ENCODE results near the gene PDC. TPM values are rescaled to one million over a fixed set of nuclear protein-coding genes. Genes with fewer than 3 reads are reported as not detected.

The PDC gene
- total RNA-seq, 1 experiment from 2014 or later: not detected

DNA sequence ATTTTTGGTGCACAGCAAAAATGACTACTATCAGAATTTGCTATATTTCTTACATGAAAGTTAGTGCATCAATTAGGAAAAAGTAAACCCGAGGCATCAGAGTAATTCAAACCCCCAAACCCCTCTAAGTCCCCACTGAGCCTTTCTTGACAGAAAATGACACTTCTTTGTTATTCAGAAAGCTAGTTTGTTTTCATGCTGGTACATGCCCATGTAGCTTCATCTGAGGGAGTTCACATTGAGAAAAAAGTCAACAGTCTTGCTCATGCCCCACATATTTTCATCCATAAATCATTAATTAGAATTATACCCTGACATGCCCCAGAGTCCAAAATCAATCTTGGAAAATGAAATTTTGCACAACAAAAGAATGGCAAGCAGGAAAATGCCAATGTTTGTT is 39.9 kb upstream of the PDC start:
- CTCF ChIA-PET: no interaction called here
- H2AFZ ChIP-seq: no peak overlapping the region

GRCh38 chr1:186499571-186499970 is 38.7 kb upstream of the PDC start:
- Histone ChIP-seq H3K9me3 (ENCODE audit: insufficient read depth, low read depth) (no peaks in the 10 kb centered on the region), H3F3A (ENCODE audit: insufficient read depth, low read depth) (no peaks in the 10 kb centered on the region), H2AFZ (no peak overlapping the region), H4K20me1 (ENCODE audit: insufficient read depth) (no peaks in the 10 kb centered on the region), H3K4me2 (no peak overlapping the region), H3K4me3 (no peak overlapping the region), H3K4me1 (replicated peaks; ENCODE audit: insufficient read depth) (peaks cover 4% of the 10 kb centered on the region), H3K9me2 (ENCODE audit: insufficient read depth) (no peaks in the 10 kb centered on the region), H3K36me3 (ENCODE audit: low read depth) (no peaks in the 10 kb centered on the region), H3K27me3 (ENCODE audit: insufficient read depth, low read depth) (no peaks in the 10 kb centered on the region), H3K27ac (no peak overlapping the region), H3K79me2 (ENCODE audit: low read depth) (no peaks in the 10 kb centered on the region)
- no TSS peak for BruUV-seq (replicated peaks)
- ChIA-PET CTCF (no interaction called here), POLR2A (ENCODE audit: unreplicated experiment) (no interaction called here)
- intact Hi-C loops (cut with micrococcal nuclease; ENCODE audit: unreplicated experiment): no loop called here
- no peak for DNase-seq
- TF ChIP-seq EZH2 (IDR thresholded peaks at IDR 0.05; ENCODE audit: low read depth) (no peak), CTCF (conservative IDR thresholded peaks at IDR 0.05) (no peak)

More for the DNA sequence above, 39.9 kb upstream of the PDC start:
- Histone ChIP-seq H3K27me3 (ENCODE audit: insufficient read depth, low read depth) (no peaks in the 10 kb centered on the region), H3K36me3 (ENCODE audit: low read depth) (no peaks in the 10 kb centered on the region), H3K79me2 (ENCODE audit: low read depth) (no peaks in the 10 kb centered on the region), H3K9me3 (ENCODE audit: insufficient read depth, low read depth) (peaks cover 5% of the 10 kb centered on the region; the same call in 1 of the 2 replicates), H3K4me1 (replicated peaks; ENCODE audit: insufficient read depth) (no peaks in the 10 kb centered on the region; the same call in 1 of the 2 replicates), H3K9me2 (ENCODE audit: insufficient read depth) (no peaks in the 10 kb centered on the region), H3K4me2 (no peak overlapping the region), H3K4me3 (no peak overlapping the region), H3F3A (ENCODE audit: insufficient read depth, low read depth) (no peaks in the 10 kb centered on the region), H4K20me1 (ENCODE audit: insufficient read depth) (no peaks in the 10 kb centered on the region), H3K27ac (no peak overlapping the region)
- TF ChIP-seq EZH2 (IDR thresholded peaks at IDR 0.05; ENCODE audit: low read depth) (no peak), CTCF (conservative IDR thresholded peaks at IDR 0.05) (no peak)
- POLR2A ChIA-PET (ENCODE audit: unreplicated experiment): no interaction called here
- intact Hi-C loops (cut with micrococcal nuclease; ENCODE audit: unreplicated experiment): no loop called here
- no peak for DNase-seq
- no TSS peak for BruUV-seq (replicated peaks)

- peaks cover 5% of the 10 kb centered on the region for H3K4me1 ChIP-seq (replicated peaks; ENCODE audit: insufficient read depth)
- TF ChIP-seq EZH2 (IDR thresholded peaks at IDR 0.05; ENCODE audit: low read depth) (no peak), CTCF (conservative IDR thresholded peaks at IDR 0.05) (no peak)
- H3K9me2 ChIP-seq (ENCODE audit: insufficient read depth): no peaks in the 10 kb centered on the region
- no peaks in the 10 kb centered on the region for H3K79me2 ChIP-seq (ENCODE audit: low read depth)
- no peak overlapping the region for H3K27ac ChIP-seq
- H3K4me3 ChIP-seq: no peak overlapping the region
- H3K27me3 ChIP-seq (ENCODE audit: insufficient read depth, low read depth): no peaks in the 10 kb centered on the region
- ChIA-PET POLR2A (ENCODE audit: unreplicated experiment) (no interaction called here), CTCF (no interaction called here)
- no TSS peak for BruUV-seq (replicated peaks)
- no peaks in the 10 kb centered on the region for H3K36me3 ChIP-seq (ENCODE audit: low read depth)
- no peaks in the 10 kb centered on the region for H3K9me3 ChIP-seq (ENCODE audit: insufficient read depth, low read depth)
- no peaks in the 10 kb centered on the region for H3F3A ChIP-seq (ENCODE audit: insufficient read depth, low read depth)
- H3K4me2 ChIP-seq: no peak overlapping the region
- no peaks in the 10 kb centered on the region for H4K20me1 ChIP-seq (ENCODE audit: insufficient read depth)
- intact Hi-C loops (cut with micrococcal nuclease; ENCODE audit: unreplicated experiment): no loop called here
- no peak overlapping the region for H2AFZ ChIP-seq
- no peak for DNase-seq
Observed at GRCh38 chr1:186498695-186499389, 37.9 kb upstream of the PDC start.
